Inferior parietal cortex (tissue), 1 donor: ENCODE measurements around the gene SEPTIN6.

Source experiments
- DNase-seq: peaks from one replicate; pipeline ENCODE4 v3.0.0-alpha.2; 2016; ENCODE audit errors: extremely low spot score

Gene SEPTIN6

DNA sequence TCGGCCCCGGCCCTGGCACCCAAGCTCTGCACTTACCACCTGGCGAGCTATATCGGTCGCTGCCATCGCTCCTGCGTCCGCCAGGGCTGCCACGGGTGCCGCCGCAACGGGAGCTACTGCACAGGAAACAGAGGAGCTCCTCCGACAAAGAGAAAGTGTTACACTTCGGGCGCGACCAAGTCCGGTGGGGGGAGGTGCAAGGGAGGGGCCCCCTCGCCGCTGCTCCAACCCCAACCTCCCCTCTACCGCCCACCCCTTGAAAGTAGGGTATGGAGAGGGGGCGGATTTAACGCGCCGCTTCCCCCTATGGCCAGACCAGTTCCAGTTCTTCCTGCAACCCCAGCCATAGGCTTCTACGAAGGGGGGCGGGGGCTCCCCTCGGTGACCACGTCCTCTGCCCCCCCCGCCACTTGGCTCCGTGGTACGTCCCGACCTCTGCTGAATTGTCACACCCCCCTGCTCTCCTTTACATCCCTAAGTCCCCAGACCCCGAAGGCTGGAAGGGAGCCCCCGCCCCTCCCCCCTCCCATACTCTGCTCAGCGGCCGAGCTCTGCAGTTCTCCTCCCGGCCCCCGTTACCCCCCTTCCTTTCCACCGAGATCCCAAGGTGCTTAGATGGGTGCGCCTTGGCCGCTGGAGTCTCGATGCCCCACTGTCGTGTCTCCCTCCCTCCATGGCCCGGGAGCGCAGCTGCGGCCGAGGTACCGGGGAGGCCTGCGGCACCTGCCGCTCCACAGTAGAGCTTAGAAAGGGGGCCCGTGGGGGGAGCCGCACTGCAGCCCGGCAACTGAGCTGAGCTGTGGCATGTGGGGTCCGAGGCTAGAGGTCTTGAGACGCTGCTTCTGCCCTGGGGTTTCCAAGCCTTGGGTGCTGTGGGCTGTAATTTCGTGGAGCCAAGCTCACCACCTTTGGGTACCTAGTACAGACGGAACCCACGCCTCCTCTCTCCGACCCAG, at the start of gene SEPTIN6:
TSS of gene SEPTIN6 (minus strand) at position 129 of the 956 bp plus-strand sequence. CDS start at position 66, 63 bp downstream.
- DNase-seq: peak; percentile 28

DNA sequence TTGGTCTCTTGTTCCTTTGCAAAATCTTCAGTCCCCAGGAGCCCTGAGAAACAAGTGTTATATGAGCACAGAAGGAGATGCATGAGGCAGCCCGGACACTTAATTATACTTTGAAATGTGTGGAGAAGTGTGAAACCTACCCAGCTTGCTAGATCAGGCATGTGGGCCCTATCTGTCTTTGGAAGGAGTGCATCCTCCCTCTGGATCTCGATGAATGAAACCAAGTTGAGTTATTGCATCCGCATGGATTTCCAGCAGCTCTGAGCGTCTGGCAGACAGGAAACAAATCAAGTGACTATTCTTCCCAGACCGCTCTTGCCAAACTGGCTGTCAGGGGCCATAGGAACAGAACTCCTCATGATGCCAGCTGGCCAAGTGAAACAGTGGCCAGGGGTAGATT, 45.8 kb upstream of the SEPTIN6 start:
- no peak for DNase-seq

DNA sequence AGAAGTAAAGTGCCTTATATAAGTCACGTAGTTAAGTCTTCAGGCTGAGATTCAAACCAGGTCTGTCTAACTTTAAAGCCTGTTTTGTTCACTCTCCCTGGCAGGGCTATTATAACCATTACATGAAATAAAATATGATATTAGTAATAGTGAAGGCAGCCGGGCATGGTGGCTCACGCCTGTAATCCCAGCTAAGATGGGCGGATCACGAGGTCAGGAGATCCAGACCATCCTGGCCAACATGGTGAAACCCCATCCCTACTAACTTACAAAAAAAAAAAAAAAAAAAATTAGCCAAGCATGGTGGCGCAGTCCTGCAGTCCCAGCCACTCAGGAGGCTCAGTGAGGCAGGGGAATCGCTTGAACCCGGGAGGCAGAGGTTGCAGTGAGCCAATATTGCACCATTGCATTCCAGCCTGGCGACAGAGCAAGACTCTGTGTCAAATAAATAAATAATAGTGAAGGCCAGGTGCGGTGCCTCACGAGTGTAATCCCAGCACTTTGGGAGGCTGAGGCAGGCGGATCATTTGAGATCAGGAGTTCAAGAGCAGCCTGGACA, 43.3 kb upstream of the SEPTIN6 start:
- DNase-seq: no peak

DNA sequence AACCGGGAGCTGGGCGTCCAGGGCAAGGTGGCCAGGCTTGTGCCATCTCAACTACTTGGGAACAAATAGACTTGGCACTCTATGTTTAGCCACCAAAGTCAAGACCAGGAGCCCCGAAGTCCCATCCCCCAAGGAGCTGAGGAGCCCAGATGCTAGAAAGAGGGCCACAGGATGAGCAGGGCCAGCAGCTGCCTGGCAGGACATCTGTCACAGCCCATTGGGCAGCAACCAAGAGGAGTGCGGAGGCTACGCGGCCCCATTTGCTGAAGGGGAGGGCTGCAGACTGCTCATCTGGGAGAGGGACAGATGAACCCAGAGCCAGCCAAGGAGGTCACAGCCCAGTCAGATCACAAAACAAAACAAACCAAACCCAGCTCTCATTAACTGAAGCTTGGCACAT, 42.5 kb upstream of the SEPTIN6 start:
- no peak for DNase-seq

DNA sequence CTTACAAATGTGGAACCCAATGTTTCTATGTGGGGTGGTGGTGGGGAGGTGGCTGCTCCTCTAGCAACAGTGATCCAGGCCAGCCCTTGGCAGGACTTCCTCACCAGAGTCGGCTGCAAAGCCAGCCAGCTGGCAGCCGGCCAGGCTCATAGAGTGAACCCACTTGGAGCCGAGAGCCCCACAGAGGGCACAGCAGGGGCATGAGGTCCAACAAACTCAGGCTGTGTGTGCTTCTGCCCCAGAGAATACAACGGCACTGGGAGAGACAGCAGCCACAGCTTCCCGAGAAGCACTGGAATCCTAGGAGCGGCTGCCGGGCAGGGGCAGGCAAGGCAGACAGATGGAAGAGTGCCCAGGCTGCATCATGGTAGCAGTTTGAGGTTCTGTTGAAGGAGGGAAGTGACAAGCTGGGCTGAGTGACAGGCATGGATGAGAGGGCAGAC, 42.0 kb upstream of the SEPTIN6 start:
- no peak for DNase-seq

DNA sequence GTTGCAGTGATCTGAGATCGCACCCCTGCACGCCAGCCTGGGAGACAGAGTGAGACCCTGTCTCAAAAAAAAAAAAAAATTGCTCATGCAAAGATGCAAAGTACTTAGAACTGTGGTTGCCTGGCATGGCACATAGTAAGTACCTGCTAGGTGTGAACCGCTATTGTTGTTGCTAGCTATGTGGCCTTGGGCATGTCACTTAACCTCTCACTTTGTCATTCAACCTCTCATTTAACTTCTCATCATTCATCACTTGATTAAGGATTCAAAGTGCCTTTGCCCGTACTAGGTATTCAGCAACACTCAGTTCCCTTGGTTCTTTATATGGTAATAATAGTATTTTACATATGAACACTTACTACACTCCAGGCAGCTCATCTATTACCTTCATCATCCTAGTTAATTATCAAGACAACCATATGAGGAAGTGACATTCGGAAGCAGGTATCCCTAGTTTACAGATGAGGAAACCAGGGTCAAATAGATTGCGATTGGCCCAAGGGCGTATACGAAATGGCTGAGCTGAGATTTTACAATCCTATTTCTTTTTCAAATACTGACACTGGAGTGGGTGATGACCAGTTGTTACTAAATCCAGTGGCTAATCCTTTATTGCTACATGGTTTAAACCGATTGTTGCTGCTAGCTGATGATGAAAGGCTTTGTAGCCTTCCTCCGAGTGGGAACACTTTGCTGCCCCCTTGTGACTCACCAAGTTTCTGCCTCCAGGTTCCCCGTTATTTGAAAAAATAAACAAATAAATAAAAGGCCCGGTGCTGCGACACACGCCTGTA, 36.6 kb upstream of the SEPTIN6 start:
- peak; percentile 31 for DNase-seq

DNA sequence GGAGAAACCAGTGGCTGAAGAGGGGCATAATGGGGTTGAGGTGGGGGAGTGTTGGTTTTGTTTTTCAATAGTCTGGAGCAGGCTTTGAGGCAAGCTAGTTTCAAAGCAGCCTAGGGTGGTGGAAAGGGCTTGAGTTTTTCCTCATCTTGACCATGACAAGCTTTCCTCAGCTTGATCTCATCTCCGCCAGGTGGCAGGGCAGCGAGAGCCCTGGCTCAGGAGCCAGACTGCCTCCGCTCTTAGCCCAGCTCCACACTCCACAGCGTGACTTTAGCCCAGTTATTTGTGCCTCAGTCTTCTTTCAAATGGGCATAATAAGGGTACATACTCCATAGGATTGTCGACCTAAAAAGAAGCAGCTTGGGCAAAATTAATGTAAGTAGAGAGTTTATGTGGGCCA, 35.5 kb upstream of the SEPTIN6 start:
- DNase-seq: no peak

DNA sequence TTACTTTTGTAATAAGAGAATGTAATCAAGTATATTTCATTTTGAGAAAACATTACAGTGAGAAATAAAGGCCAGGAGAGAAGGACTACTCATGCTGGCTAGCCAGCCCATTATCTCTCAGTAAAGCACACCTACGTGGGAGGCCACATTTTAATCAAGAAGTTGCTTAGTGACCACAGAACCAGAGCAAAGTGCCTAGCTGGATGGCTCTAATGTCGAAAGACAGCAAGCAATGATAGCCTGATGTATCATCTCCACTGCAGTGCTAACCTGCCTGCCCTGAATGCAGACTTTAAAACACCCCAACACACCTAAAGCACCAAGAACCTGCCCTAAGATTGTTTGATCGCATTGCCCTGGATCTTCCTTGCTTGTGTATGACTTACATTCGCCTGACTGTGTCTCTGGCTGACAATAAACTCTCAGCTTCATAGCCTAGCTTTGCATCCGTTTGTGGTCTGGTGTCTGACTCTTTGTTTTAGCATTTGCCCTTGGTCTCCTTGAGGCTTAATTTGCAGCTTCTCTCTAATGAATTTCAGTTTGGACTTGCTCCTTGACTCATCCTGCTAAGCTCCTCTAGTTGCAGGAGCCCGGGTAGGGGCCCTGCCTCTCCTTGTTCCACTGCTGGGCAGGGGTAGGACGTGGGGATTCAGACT, 34.1 kb upstream of the SEPTIN6 start:
- no peak for DNase-seq

DNA sequence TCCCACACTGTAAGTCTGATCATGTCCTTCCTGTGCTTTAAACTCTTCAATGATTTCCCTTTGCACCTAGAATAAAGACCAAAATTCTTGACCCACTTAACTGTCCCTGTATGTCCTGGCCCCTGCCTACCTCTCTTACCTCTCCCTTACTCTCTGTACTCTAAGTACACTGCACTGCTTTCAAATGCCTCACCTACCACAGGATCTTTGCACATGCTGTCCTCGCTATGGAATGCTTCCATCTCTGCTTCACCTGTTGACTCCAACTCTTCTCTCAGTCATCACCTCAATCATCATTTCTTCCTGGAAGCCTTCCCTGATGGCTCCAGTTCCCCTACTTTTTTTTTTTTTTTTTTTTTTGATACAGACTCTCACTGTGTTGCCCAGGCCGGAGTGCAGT, 29.0 kb upstream of the SEPTIN6 start:
- DNase-seq: no peak

DNA sequence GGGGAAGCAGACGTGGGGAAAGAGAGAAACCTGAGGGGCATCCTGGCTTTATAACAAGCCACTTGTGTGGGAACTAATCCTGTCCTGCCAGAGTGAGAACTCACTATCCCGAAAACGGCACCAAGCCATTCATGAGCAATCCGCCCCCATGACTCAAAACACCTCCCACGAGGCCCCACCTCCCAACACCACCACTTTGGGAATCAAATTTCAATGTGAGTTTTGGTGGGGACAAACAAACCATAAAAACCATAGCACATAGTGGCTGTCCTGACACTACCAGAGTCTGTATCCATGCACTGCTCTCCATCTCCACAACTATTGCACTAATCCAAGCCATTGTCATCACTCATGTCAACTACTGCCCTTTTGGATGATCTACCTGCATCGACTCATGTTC, 28.5 kb upstream of the SEPTIN6 start:
- no peak for DNase-seq

DNA sequence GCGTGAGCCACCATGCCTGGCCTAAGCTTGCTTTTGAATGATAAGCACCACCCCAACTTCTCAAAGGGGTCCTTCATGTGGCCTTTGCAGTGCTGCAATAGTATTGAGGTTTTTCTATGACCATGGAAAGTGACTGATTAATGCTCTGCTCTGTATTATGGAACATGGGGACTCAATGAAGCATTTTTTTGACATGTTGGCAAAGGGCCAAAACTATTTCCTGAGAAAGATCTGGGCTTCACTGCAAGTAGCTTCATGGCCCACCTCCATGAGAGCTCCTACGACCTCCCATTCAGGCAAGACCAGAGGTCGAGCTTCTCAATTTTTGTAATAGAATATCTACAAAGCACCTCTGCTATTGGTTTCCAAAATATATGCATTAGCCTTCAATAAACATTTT, 16.7 kb upstream of the SEPTIN6 start:
- DNase-seq: no peak

DNA sequence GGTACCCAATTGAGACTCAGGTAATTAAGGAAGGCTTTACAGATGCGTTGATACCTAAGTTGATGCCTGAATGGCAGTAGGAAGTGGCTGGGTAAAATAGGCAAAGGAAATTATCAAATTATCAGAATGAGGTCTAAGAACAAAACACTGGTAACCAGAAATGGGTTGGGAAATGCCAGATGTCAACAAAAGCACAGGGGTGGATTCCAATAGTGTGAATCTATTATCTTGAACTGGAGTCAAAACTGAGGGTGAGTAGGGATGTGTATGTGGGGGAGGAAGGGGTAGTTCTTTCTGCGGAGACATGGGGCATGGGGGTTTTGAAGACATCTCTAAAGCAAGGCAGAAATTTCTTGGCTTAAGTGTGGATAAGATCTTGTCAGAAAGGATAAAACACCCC, 16.0 kb upstream of the SEPTIN6 start:
- DNase-seq: no peak

DNA sequence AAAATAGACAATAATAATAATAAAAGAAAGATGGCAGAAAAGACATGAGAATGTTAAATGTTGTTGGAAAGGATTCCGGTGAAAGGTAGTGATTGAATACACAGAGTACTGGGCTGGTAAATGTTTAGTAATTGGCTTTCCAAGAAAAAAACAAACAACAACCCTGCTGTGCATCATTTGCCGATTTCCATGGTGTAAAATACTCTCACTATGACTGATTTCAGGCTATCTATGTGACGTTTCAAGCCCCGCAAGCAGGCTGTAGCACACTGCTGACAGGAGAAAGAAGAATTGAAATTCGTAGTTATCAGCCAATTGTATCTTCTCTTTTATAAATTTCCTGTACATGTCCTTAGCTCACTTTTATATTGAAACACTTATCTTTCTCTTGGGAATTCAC, 13.6 kb upstream of the SEPTIN6 start:
- no peak for DNase-seq

DNA sequence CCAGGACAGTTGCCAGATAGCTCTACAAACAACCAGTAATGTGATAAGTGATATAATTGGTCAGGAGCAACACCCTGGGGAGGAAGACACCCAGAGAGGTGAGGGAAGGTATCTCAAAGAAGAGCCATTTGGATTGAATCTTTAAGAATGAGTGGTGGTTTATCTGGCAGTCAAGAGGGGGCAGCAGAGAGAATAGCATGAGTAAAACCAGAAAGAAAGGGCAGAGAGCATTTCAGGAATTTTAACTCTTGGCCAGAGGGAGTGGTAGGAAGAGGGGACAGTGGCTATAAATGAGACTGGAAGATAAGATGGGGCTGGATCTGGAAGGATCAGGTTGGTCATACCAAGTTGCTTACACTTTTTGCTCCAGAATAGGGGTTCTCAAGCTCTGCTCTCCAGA, 5.9 kb upstream of the SEPTIN6 start:
- DNase-seq: peak; percentile 35

DNA sequence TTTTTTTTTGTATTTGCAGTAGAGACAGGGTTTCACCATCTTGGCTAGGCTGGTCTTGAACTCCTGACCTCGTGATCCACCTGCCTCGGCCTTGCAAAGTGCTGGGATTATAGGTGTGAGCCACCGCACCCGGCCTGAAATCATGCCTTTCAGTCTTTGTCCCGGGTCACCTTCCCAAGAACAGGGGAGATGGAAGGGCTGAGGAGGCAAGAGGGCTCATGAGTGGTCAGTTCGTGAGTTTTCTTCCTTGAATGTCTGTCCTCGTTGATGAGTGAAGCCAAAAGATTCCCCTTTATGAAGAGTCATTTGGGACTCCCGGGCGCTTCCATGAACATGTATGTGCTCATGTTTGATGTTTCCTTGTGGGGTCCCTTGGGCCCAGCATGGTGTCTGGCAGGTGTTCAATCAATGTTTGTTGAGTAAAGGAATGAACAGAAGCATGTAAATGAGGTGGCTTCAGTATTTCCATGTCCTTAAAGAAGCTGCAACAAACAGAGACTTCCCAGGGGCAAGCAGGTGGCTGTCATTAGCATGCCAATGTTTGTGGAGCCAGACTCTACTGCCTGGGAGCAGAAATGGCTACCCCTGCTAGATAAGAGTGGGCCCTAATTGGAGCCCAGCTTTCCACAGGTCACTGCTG, 3.4 kb upstream of the SEPTIN6 start:
- no peak for DNase-seq

DNA sequence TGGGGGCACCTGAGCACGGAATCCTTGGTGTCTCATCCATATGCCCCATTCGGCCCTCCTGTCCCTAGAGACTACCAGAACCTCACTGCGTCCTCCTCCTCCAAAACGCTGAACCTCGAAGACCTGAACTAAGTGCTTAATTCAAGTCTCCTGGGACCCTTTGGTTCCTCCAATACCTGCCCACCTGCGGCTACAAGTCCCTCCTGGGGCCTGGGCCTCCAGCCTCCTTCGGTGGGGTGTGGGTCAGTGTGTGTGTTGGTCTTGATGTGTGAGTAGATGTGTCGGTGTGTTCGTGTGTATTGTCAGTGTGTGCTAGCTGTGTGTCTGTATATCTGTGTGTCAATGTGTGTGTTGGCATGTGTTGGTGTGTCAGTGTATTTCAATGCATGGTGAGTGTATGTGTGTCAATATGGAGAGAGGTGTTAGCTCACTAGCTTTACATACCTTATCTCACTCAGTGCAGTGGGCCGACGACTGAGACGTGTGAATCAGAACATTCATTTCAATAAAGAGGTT, 2.6 kb upstream of the SEPTIN6 start:
- DNase-seq: no peak

DNA sequence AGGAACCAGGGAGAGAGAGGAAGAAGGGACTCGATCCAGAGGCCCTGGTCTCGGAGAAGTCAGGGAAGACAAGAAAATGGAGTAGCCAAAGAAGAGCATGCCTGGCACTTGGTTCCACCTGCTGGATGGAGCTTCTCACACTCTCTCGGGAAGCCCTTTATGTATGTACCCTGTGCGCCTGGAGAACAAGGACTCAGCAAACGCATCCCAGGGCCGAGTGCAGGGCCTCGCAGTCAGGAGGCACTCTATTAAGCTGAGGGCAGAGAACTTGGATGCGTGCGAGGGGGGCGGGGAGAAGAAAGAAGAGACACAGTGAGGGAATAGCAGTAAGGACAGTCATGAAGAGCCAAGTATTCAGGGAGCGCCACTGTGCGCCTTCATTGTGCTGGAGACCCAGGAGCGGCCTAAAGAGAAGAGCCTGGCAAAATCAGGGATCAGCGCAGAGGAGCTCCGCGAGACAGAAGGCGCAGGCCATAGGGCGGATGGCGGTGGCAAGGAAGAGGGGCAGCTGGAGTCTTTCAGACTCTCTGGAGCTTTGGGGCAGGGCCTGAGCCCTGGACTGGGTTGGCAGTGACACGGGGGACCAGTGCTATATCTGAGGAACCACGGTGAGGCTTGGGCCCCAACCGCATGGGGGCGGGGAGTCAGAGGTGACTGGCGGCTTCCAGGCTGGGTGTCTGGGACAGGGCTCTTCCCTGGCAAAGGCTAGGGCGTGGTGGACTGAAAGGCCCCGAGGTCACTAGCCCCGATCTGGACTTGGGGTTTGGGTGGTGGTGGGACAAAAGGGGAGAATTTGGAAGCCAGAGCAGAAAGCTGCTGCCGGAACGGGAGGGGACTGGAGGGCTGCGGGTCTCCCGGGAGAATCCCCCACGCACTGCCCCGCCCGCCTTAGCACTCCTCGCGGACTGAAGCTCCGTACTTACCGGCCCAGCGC, 1.9 kb upstream of the SEPTIN6 start:
- DNase-seq: no peak

DNA sequence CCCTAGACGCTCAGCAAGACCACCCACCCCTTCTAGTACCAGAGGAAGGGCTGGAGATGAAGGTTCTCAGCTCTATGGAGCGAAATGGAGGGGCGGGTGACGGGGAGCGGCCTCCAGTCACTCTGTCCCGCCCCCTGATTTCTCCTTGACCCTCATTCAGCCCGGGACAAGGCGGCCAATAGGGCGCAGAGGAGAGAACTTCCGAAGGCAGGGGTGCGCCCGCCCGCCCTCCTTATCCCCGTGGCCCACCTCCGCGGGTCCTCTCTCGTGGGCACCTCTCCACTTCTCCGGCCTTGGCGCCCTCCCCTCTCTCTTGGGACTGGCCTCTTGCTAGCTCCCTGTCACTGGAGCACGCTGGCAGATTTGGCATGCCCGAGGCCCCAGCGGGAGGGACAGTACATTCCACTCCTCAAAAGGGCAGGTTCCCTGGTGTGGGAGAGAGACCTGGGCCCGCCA, 1.1 kb upstream of the SEPTIN6 start:
- DNase-seq: no peak

DNA sequence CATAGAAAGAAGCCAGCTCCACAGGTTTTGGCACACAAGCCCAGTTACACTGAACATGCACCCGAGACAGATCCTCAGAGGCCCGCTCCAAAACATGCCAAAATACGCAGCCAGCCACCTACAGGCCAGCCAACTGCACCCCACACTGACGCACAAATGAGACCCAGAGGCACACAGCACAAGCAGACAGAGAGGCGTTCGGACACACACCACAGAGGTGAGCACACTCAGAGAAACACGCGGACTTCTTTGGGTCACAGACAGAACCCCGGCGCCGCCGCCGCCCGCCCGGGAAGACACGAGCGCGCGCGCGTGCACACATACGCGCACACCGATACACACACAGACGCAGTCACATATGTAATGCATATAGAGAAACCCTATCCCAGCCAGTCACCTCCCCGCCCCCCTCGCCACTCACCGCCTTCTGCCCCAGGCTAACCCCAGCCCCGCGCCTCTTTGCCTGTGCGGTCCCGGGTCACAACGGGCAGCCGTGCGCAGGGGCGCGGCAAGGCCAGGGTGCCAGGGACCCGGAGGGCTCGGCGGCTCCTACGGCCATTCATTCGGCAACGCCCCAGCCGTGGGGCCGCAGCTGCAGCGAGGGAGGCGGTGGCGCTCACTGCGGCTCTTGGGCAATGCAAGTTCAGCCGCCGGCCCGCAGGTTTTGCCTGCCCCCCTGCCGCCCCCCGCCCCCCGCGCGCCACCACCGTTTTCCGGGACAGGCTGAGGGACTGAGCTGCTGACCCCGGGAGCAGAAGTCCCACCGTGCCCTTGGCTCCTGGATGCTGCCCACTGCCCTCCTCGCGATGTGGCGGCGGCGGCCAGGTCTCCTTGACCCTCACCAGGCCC, 553 bp downstream of the SEPTIN6 start:
- DNase-seq: no peak
